Muscle of leg (tissue), 11 donors: ENCODE data around the gene RBMS1. TPM values are rescaled to one million over a fixed set of nuclear protein-coding genes. Genes with fewer than 3 reads are reported as not detected.
"Not testable (repeated sequence)": the region's sequence is repeated elsewhere in the genome, so short reads cannot be mapped to it uniquely, and the experiment has no call there.

Source experiments
- DNase-seq: peaks from one replicate; pipeline ENCODE4 v3.0.0; 2013
- H3K27ac ChIP-seq: one replicate; pipeline ENCODE4 v1.5.1; 2013; ENCODE audit warnings: mild to moderate bottlenecking, low read length, control low read depth
- H3K27me3 ChIP-seq: one replicate; pipeline ENCODE4 v1.6.1; 2013; ENCODE audit warnings: low read length; ENCODE audit not compliant: control insufficient read depth, insufficient read depth
- H3K36me3 ChIP-seq: one replicate; pipeline ENCODE4 v1.6.1; 2013; ENCODE audit warnings: low read length; ENCODE audit not compliant: control insufficient read depth, insufficient read depth
- H3K4me1 ChIP-seq: one replicate; pipeline ENCODE4 v1.6.1; 2013; ENCODE audit warnings: low read length; ENCODE audit not compliant: control insufficient read depth, insufficient read depth
- H3K4me3 ChIP-seq: one replicate; pipeline ENCODE4 v1.5.1; 2013; ENCODE audit warnings: low read length, control low read depth
- H3K9me3 ChIP-seq: replicated peaks from 2 replicates; pipeline ENCODE4 v1.6.1; 2013; ENCODE audit warnings: low read depth, low read length; ENCODE audit not compliant: control insufficient read depth
- WGBS: methylation state at CpG from one replicate; pipeline ENCODE4 v1.1.5; 2013; ENCODE audit warnings: missing lambda C conversion rate; ENCODE audit not compliant: insufficient coverage; 5-methylcytosine and 5-hydroxymethylcytosine counted together
- polyA plus RNA-seq, 8 donors: library from polyadenylated mRNA; unstranded; fragments of 120-200 nt; gene quantifications; one replicate each; pipeline versions ENCODE4 v1.2.1 to v1.2.3, GENCODE V29; 2013; ENCODE audit warnings: inconsistent platforms in 1 of 8, low replicate concordance in 1 of 8; ENCODE audit not compliant: insufficient read length in 8 of 8, insufficient read depth in 1 of 8
- total RNA-seq: library from RNA; stranded (reverse); fragments of 120-200 nt; gene quantifications from one replicate; pipeline ENCODE4 v1.2.4, GENCODE V29; 2013

Gene RBMS1
- total and polyA plus RNA-seq, 9 donors: 41.4 to 71.7 (median 56.6) TPM

GRCh38 chr2:160428405-160428763 is 65.2 kb downstream of the RBMS1 start:
- no peak overlapping the region for H3K4me3 ChIP-seq

DNA sequence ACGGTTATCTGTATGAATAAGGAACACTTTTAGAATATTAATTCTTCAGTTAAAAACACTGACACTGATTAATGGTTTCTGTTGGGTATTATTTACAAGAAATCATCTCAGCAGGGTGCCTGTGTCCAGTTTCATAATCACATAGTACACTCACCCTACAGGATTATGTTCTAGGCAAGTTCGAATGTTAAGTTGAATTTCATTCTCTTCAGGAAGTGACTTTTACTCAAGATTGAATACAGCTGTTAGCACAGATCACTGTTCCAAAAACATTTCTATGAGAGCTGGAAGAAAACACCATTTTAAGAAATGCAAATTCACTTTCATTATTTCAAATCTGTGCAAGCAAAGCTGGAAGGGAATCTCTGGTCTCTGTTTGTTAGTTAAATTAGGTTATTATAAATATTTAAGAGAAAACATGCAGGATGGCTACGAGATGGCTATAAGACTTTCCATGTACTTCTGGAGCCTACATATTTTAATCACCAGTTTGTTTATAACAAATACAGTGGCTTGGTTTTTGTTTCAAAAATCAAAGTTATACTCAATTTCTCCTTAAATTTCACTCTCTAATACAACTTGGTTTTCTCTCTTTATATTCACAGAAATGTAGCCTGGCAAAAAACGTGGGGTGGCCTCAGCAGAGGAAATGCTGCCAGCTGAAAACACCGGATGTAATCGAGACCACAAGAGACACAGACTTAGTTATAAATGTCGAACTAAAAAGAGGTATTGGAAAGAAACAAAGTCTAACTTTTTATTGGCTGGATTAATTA is 65.8 kb downstream of the RBMS1 start:
- peak; percentile 94 for DNase-seq
- WGBS: 0% methylated on average over 1 of the region's 7 CpGs
- Histone ChIP-seq H3K27me3 (no peaks in the 10 kb centered on the region), H3K4me1 (peaks cover 8% of the 10 kb centered on the region), H3K36me3 (peaks cover 4% of the 10 kb centered on the region), H3K9me3 (peaks cover 6% of the 10 kb centered on the region), H3K27ac (peak overlapping the region; percentile 81), H3K4me3 (peak overlapping the region; percentile 9)

More at GRCh38 chr2:160428405-160428763, 65.2 kb downstream of the RBMS1 start:
- no CpG with 5 or more reads among the region's 4 CpGs for WGBS
- Histone ChIP-seq H3K9me3 (peaks cover 6% of the 10 kb centered on the region), H3K4me1 (peaks cover 7% of the 10 kb centered on the region), H3K27me3 (no peaks in the 10 kb centered on the region), H3K36me3 (peaks cover 4% of the 10 kb centered on the region), H3K27ac (peak overlapping the region; percentile 81)
- DNase-seq: peak; percentile 39

DNA sequence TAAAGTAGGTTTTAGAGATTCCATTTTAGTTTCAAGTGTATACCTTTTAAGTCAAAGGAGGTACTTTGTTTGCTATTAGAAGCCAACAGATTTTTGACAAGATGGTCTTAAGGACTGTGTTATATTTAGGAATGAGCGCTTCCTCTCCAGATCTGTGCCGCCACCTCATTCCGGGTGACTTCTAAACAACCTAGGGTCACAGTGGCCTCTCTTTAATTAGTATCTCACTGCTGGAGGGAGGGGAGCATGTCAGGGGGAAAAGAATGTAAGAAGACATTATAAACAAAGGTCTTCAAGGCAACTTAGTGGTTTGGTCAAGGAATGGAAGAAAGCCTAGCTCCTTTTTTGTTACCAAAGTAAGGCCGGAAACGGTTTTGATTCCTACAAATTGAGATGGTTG is 67.0 kb downstream of the RBMS1 start:
- H3K4me1 ChIP-seq: peaks cover 8% of the 10 kb centered on the region

DNA sequence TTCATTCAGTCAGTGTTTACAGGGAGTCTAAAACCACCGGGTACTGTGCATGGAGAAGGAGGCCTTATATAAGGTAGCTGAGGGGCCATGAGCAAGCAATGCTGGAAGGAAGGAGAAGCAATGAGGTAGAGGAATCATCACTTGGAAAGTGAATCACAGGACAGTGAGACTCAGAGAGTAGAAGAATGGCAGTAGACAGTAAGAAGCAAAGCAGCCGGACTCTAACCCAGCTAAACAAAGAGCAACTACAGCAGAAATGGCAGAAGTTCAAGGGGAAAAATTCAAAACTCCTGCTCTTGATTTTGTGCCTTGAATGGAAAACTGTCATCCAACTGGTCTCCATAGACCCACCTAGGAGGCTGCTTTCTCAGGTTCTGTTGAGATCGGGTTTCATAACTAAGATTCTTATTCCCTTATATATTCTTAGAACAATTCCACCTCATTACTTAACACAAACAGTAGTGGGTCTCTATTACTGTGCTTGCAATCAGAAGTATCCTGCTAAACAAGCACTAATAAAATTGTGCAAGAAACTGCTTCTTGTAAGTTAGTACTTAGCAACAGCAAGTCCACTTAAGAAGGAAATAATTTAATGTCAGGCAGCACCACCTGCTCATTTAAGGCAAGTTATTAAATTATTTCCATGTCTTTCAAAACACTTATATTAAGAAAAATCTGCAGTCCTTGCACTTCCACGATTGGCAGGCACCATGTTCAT is 68.0 kb downstream of the RBMS1 start:
- Histone ChIP-seq H3K27ac (peak overlapping the region; percentile 43), H3K4me1 (peaks cover 8% of the 10 kb centered on the region)
- DNase-seq: peak; percentile 83

More for the DNA sequence above, 67.0 kb downstream of the RBMS1 start:
- H3K9me3 ChIP-seq: peaks cover 6% of the 10 kb centered on the region
- H3K4me3 ChIP-seq: no peak overlapping the region
- peaks cover 4% of the 10 kb centered on the region for H3K36me3 ChIP-seq
- H3K27me3 ChIP-seq: no peaks in the 10 kb centered on the region
- WGBS: no CpG with 5 or more reads among the region's 5 CpGs
- no peak for DNase-seq
- no peak overlapping the region for H3K27ac ChIP-seq

DNA sequence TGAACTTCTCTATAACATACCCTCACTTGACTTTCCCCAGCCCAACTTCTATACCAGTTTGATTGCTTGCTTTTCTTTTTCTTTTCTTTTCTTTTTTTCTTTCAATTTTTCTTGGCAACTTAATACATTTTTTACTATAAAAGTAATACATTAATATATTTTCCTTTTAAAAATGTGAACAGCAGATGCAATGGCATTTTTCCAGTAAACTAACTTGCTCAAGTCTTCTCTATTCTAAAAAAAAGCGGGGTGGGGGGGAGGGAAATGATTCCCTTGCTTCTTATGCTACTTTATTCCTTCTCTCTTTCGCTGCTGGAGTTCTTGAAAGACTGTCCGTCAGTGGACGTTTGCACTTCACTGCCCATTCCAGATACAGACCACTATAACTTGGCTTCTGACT is 70.5 kb downstream of the RBMS1 start:
- DNase-seq: peak; percentile 90
- peaks cover 8% of the 10 kb centered on the region for H3K4me1 ChIP-seq
- no peaks in the 10 kb centered on the region for H3K27me3 ChIP-seq
- H3K27ac ChIP-seq: peak overlapping the region; percentile 70
- H3K9me3 ChIP-seq: no peaks in the 10 kb centered on the region
- WGBS: 20% methylated on average over 3 of the region's 4 CpGs
- no peaks in the 10 kb centered on the region for H3K36me3 ChIP-seq
- H3K4me3 ChIP-seq: no peak overlapping the region

More for the DNA sequence above, 68.0 kb downstream of the RBMS1 start:
- H3K4me3 ChIP-seq: no peak overlapping the region
- no CpG with 5 or more reads among the region's 4 CpGs for WGBS
- peaks cover 6% of the 10 kb centered on the region for H3K9me3 ChIP-seq
- H3K27me3 ChIP-seq: no peaks in the 10 kb centered on the region
- peaks cover 3% of the 10 kb centered on the region for H3K36me3 ChIP-seq

GRCh38 chr2:160421646-160422501 is 71.7 kb downstream of the RBMS1 start:
- not testable (repeated sequence) for H3K36me3 ChIP-seq, DNase-seq, H3K27me3 ChIP-seq, H3K4me3 ChIP-seq, H3K9me3 ChIP-seq, H3K4me1 ChIP-seq, H3K27ac ChIP-seq
- 100% methylated on average over 1 of the region's 3 CpGs for WGBS

DNA sequence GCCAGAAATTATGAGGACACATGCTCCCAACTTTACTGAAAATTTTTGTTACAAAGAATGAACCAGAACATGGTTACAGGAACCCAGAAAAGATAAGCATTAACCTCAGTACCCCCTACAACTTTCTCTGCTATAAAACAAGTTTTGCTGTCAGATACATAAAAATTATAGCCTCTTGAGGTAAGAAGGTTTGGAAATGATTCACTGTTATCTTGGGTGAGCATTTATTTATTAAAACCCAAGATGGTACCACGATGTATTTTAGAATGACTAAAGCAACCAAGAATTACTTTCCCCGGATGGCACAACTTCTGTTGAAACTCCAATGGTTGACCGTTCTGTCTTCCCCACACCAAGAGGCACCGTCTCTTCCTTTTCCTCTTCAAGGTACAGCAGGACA is 72.9 kb downstream of the RBMS1 start:
- H3K36me3 ChIP-seq: no peaks in the 10 kb centered on the region
- WGBS: 100% methylated on average over 3 of the region's 4 CpGs
- H3K9me3 ChIP-seq: no peaks in the 10 kb centered on the region

GRCh38 chr2:160419776-160420505 is 73.7 kb downstream of the RBMS1 start:
- no peak overlapping the region for H3K4me3 ChIP-seq
- H3K27ac ChIP-seq: peak overlapping the region; percentile 39
- DNase-seq: peak; percentile 91
- H3K4me1 ChIP-seq: peaks cover 5% of the 10 kb centered on the region
- H3K9me3 ChIP-seq: no peaks in the 10 kb centered on the region
- no peaks in the 10 kb centered on the region for H3K27me3 ChIP-seq
- 43% methylated on average over 3 of the region's 3 CpGs for WGBS
- H3K36me3 ChIP-seq: no peaks in the 10 kb centered on the region

More for the DNA sequence above, 72.9 kb downstream of the RBMS1 start:
- H3K27ac ChIP-seq: peak overlapping the region; percentile 39
- no peaks in the 10 kb centered on the region for H3K27me3 ChIP-seq
- no peak for DNase-seq
- H3K4me3 ChIP-seq: no peak overlapping the region
- peaks cover 8% of the 10 kb centered on the region for H3K4me1 ChIP-seq

- Histone ChIP-seq H3K36me3 (no peaks in the 10 kb centered on the region), H3K27ac (no peak overlapping the region), H3K9me3 (no peaks in the 10 kb centered on the region), H3K4me1 (peaks cover 5% of the 10 kb centered on the region), H3K4me3 (no peak overlapping the region), H3K27me3 (no peaks in the 10 kb centered on the region)
- DNase-seq: no peak
- WGBS: no CpG with 5 or more reads among the region's 1 CpG
Observed at GRCh38 chr2:160418853-160419252, 74.8 kb downstream of the RBMS1 start.
